Measurements from ENCODE around the gene MT1HL1. TPM values are rescaled to one million over a fixed set of nuclear protein-coding genes. Genes with fewer than 3 reads are reported as not detected.

The MT1HL1 gene
- polyA plus RNA-seq (not detected in 3 replicates), polyA minus RNA-seq (not detected in 3 replicates)
- polyA plus RNA-seq (2011; ENCODE audit: low read depth): not detected
- not detected in 2 replicates for polyA plus RNA-seq (2011; cell fraction: cytosol; rRNA removed)
- not detected in 2 replicates for polyA plus RNA-seq (2011; cell fraction: nucleus; rRNA removed)
- not detected in 2 replicates for polyA plus RNA-seq (2012; ENCODE audit: low replicate concordance)
- polyA minus RNA-seq (2011; cell fraction: cytosol; rRNA and poly(A)+ RNA removed): not detected
- not detected in 2 replicates for polyA minus RNA-seq (2011; cell fraction: nucleus; rRNA and poly(A)+ RNA removed)

DNA sequence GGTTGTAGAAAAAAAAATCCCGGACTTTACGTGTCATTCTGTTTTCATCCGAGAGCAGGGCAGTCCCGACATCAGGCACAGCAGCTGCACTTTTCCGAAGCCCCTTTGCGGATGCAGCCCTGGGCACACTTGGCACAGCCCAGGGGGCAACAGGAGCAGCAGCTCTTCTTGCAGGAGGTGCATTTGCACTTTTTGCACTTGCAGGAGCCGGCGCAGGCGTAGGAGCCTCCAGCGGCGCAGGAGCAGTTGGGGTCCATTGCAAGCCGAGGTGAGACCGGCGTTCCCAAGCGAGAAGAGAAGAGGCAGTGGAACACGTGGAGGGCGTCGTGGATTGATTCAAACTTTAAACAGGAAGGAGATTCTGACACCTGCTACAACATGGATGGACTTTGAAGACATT, at the start of gene MT1HL1:
MT1HL1 (minus strand) TSS at position 326 of the 400 bp plus-strand sequence; CDS start at position 257, 69 bp downstream.
- dilution Hi-C loops (cut with MboI; ENCODE audit: extremely low pct_ligation_motif_present, low sequenced_read_pairs): no loop called here
- Histone ChIP-seq H3K79me2 (ENCODE audit: control insufficient read depth, insufficient read depth, low read length) (no peaks in the 10 kb centered on the region), H3K27me3 (ENCODE audit: control insufficient read depth, extremely low read depth, insufficient read depth, low read length) (no peaks in the 10 kb centered on the region), H3K9ac (ENCODE audit: control insufficient read depth, extremely low read depth, insufficient read depth, low read length) (no peak within 1 kb of the TSS), H2AFZ (ENCODE audit: control insufficient read depth, low read length) (no peak within 1 kb of the TSS), H3K27ac (ENCODE audit: control insufficient read depth, insufficient read depth, low read length) (no peak within 1 kb of the TSS), H3K36me3 (ENCODE audit: control insufficient read depth in 2 of 2, extremely low read depth in 1 of 2, insufficient read depth in 2 of 2, low read length in 2 of 2) (no peaks in the 10 kb centered on the region), H3K9me3 (ENCODE audit: control insufficient read depth, low read depth, low read length) (no peaks in the 10 kb centered on the region), H3K4me2 (ENCODE audit: control insufficient read depth, extremely low read depth, insufficient read depth, low read depth, low read length) (no peak within 1 kb of the TSS), H4K20me1 (ENCODE audit: control insufficient read depth, extremely low read depth, insufficient read depth, low read length) (no peaks in the 10 kb centered on the region), H3K4me3 (ENCODE audit: control insufficient read depth in 2 of 3, extremely low read depth in 1 of 3, insufficient read depth in 2 of 3, low read depth in 1 of 3, low read length in 3 of 3) (no peak within 1 kb of the TSS), H3K9me1 (ENCODE audit: control insufficient read depth, extremely low read depth, insufficient read depth, low read length) (no peaks in the 10 kb centered on the region), H3K4me1 (ENCODE audit: control insufficient read depth, extremely low read depth, insufficient read depth, low read length) (no peaks in the 10 kb centered on the region)
- DNase-seq (ENCODE audit: low read depth, low spot score) (no peak), FAIRE-seq (no peak)
- TF ChIP-seq EZH2 (IDR thresholded peaks at IDR 0.05; ENCODE audit: low read length): no peak
- TF ChIP-seq, protein P1, sequence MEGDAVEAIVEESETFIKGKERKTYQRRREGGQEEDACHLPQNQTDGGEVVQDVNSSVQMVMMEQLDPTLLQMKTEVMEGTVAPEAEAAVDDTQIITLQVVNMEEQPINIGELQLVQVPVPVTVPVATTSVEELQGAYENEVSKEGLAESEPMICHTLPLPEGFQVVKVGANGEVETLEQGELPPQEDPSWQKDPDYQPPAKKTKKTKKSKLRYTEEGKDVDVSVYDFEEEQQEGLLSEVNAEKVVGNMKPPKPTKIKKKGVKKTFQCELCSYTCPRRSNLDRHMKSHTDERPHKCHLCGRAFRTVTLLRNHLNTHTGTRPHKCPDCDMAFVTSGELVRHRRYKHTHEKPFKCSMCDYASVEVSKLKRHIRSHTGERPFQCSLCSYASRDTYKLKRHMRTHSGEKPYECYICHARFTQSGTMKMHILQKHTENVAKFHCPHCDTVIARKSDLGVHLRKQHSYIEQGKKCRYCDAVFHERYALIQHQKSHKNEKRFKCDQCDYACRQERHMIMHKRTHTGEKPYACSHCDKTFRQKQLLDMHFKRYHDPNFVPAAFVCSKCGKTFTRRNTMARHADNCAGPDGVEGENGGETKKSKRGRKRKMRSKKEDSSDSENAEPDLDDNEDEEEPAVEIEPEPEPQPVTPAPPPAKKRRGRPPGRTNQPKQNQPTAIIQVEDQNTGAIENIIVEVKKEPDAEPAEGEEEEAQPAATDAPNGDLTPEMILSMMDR (optimal IDR thresholded peaks at IDR 0.05 in 1 of 3, IDR thresholded peaks at IDR 0.05 in 1 of 3, conservative IDR thresholded peaks at IDR 0.05 in 1 of 3; ENCODE audit: extremely low read depth in 1 of 3, insufficient read depth in 2 of 3, low read length in 3 of 3): no peak

DNA sequence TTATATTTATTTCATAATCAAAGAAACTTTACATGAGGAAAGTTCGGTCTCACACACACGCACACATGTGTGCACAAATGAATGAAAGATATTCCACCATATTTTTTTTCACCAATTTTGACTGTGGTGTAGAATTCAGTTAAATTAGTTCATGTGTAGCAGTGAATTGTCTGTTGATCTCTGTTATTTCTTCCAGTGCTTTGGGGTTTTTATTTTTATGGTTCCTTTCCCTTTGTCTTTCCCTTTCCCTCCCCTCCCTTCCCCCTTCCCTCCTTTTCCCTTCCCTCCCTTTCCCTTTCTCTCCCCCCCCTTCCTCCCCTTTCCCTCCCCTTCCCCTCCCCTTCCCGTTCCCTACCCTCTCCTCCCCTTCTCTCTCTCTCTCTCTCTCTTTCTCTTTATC, 46.7 kb upstream of the MT1HL1 start:
- no peak overlapping the region for H3K4me3 ChIP-seq (ENCODE audit: control insufficient read depth in 2 of 3, extremely low read depth in 1 of 3, insufficient read depth in 2 of 3, low read depth in 1 of 3, low read length in 3 of 3)
- no peaks in the 10 kb centered on the region for H3K4me1 ChIP-seq (ENCODE audit: control insufficient read depth, extremely low read depth, insufficient read depth, low read length)
- dilution Hi-C loops (cut with MboI; ENCODE audit: extremely low pct_ligation_motif_present, low sequenced_read_pairs): no loop called here
- H3K27me3 ChIP-seq (ENCODE audit: control insufficient read depth, extremely low read depth, insufficient read depth, low read length): no peaks in the 10 kb centered on the region
- DNase-seq (ENCODE audit: low read depth, low spot score): no peak
- no peaks in the 10 kb centered on the region for H3K79me2 ChIP-seq (ENCODE audit: control insufficient read depth, insufficient read depth, low read length)
- no peaks in the 10 kb centered on the region for H3K9me3 ChIP-seq (ENCODE audit: control insufficient read depth, low read depth, low read length)
- FAIRE-seq: no peak
- H3K9me1 ChIP-seq (ENCODE audit: control insufficient read depth, extremely low read depth, insufficient read depth, low read length): no peaks in the 10 kb centered on the region
- no peak overlapping the region for H3K4me2 ChIP-seq (ENCODE audit: control insufficient read depth, extremely low read depth, insufficient read depth, low read depth, low read length)
- no peak overlapping the region for H3K27ac ChIP-seq (ENCODE audit: control insufficient read depth, insufficient read depth, low read length)
- no peaks in the 10 kb centered on the region for H4K20me1 ChIP-seq (ENCODE audit: control insufficient read depth, extremely low read depth, insufficient read depth, low read length)
- no peak overlapping the region for H2AFZ ChIP-seq (ENCODE audit: control insufficient read depth, low read length)
- TF ChIP-seq, protein P1 (optimal IDR thresholded peaks at IDR 0.05 in 1 of 3, IDR thresholded peaks at IDR 0.05 in 1 of 3, conservative IDR thresholded peaks at IDR 0.05 in 1 of 3; ENCODE audit: extremely low read depth in 1 of 3, insufficient read depth in 2 of 3, low read length in 3 of 3): no peak
- TF ChIP-seq EZH2 (IDR thresholded peaks at IDR 0.05; ENCODE audit: low read length): no peak
- H3K9ac ChIP-seq (ENCODE audit: control insufficient read depth, extremely low read depth, insufficient read depth, low read length): no peak overlapping the region
- H3K36me3 ChIP-seq (ENCODE audit: control insufficient read depth in 2 of 2, extremely low read depth in 1 of 2, insufficient read depth in 2 of 2, low read length in 2 of 2): no peaks in the 10 kb centered on the region

Measured in keratinocyte (primary cell).